Coronary artery (tissue), 2 donors: ENCODE results near the gene AHCY.
"Not testable (repeated sequence)": the region's sequence is repeated elsewhere in the genome, so short reads cannot be mapped to it uniquely, and the experiment has no call there.

ENCODE experiments used
- DNase-seq: peaks from one replicate; pipeline ENCODE4 v3.0.0-alpha.2; 2017; ENCODE audit warnings: low spot score
- H3K27ac ChIP-seq, 2 donors: fragments of 200-600 bp; sonication (generic); one replicate each; pipeline ENCODE4 v1.5.1; 2016 to 2019
- H3K4me3 ChIP-seq: fragments of 200-600 bp; sonication (generic); 2 replicates; pipeline ENCODE4 v1.5.1; 2016; ENCODE audit warnings: mild to moderate bottlenecking, moderate library complexity
- CTCF ChIP-seq: fragments of 200-600 bp; sonication (generic); IDR thresholded peaks from one replicate; pipeline ENCODE4 v1.5.1; 2019; ENCODE audit warnings: antibody characterized with exemption

Gene AHCY

GRCh38 chr20:34293589-34293988, 9.6 kb downstream of the AHCY start:
- Histone ChIP-seq H3K27ac (no peak overlapping the region), H3K4me3 (no peak overlapping the region)
- DNase-seq: no peak
- no peak for TF ChIP-seq CTCF

- TF ChIP-seq CTCF: no peak
These were observed 10.0 kb downstream of the AHCY start for GRCh38 chr20:34293119-34293518.

GRCh38 chr20:34292496-34292895, 10.7 kb downstream of the AHCY start:
- no peak for TF ChIP-seq CTCF
- no peak overlapping the region for H3K4me3 ChIP-seq
- DNase-seq: no peak
- no peak overlapping the region for H3K27ac ChIP-seq

More at GRCh38 chr20:34293119-34293518, 10.0 kb downstream of the AHCY start:
- no peak overlapping the region for H3K27ac ChIP-seq
- H3K4me3 ChIP-seq: no peak overlapping the region
- DNase-seq: no peak

GRCh38 chr20:34290471-34290870, 12.7 kb downstream of the AHCY start:
- no peak overlapping the region for H3K4me3 ChIP-seq

GRCh38 chr20:34287500-34287899, 15.7 kb downstream of the AHCY start:
- DNase-seq, H3K27ac ChIP-seq, H3K4me3 ChIP-seq: not testable (repeated sequence)

More at GRCh38 chr20:34290471-34290870, 12.7 kb downstream of the AHCY start:
- no peak for TF ChIP-seq CTCF
- no peak overlapping the region for H3K27ac ChIP-seq
- DNase-seq: no peak

- Histone ChIP-seq H3K27ac (no peak overlapping the region), H3K4me3 (no peak overlapping the region)
- TF ChIP-seq CTCF: no peak
- no peak for DNase-seq
These were observed 17.7 kb downstream of the AHCY start for GRCh38 chr20:34285450-34285849.

GRCh38 chr20:34283844-34284243, 19.3 kb downstream of the AHCY start:
- no peak overlapping the region for H3K4me3 ChIP-seq
- no peak overlapping the region for H3K27ac ChIP-seq
- no peak for TF ChIP-seq CTCF
- DNase-seq: no peak

- no peak for DNase-seq
- TF ChIP-seq CTCF: no peak
- no peak overlapping the region for H3K4me3 ChIP-seq
- H3K27ac ChIP-seq: no peak overlapping the region
These were observed 21.1 kb downstream of the AHCY start for GRCh38 chr20:34282041-34282440.
